Left cardiac atrium (tissue), 4 donors: ENCODE measurements around the gene HMGN1. TPM values are rescaled to one million over a fixed set of nuclear protein-coding genes. Genes with fewer than 3 reads are reported as not detected.
A peak's percentile ranks its signal among the peaks of the same experiment; 100 is the strongest.

Source experiments
- ATAC-seq, 2 donors: fragments of 200-7000 bp; cut with Tn5 transposase; one replicate each; pipeline ENCODE4 v1.9.1; 2020; ENCODE audit warnings: mild to moderate bottlenecking in 2 of 2, moderate library complexity in 2 of 2
- DNase-seq: peaks from one replicate; pipeline ENCODE4 v3.0.0-alpha.2; 2020
- intact Hi-C, 2 donors: fragments of 100-400 bp; cut with DNase I; formaldehyde crosslinking; loops; one replicate each; pipeline versions ENCODE4 v1.14.1 to v1.15.1; 2022 to 2023
- total RNA-seq, 2 donors: library from RNA; stranded (reverse); fragmentation: NEBNext Ultra II Directional; extraction: Animal tissue kit (Norgen Biotek cat#: 25700); gene quantifications; one replicate each; pipeline ENCODE4 v1.2.1, GENCODE V29; 2021
- donor health status: DM: no; HTN: yes; CAD: no.
- donor health status: DM: no; HTN: yes; CAD: no; lungs with severe emphysema.
- donor health status: DM: yes; HTN: yes; CAD: no.
- donor health status: Dilated cardiomyopathy.

HMGN1 gene
- total RNA-seq, 2 donors from 2014 or later: 73.2 to 78.2 TPM

- ATAC-seq (no peak), DNase-seq (no peak)
- intact Hi-C loops: loop anchor here (10.0 kb wide), 2 partner anchors 68 to 128 kb away; partner anchors contain the start of gene LCA5L (in 1 of the 2)
Observed at GRCh38 chr21:39316729-39317128, 32.2 kb downstream of the HMGN1 start.

GRCh38 chr21:39315603-39316445 lies 33.1 kb downstream of the HMGN1 start:
- DNase-seq (no peak), ATAC-seq (no peak)
- intact Hi-C loops: loop anchor here (10.0 kb wide), 2 partner anchors 69 to 129 kb away; partner anchors contain the start of gene LCA5L (in 1 of the 2)

GRCh38 chr21:39314143-39315027 lies 34.5 kb downstream of the HMGN1 start:
- DNase-seq (peak; percentile 61), ATAC-seq (peak; percentile 31 to 34)
- intact Hi-C loops: loop anchor here (5.0 to 10.0 kb wide), 3 partner anchors 33 to 130 kb away; partner anchors contain the start of genes HMGN1 (in 1 of the 2) and LCA5L (in 1 of the 2)

- peak; percentile 84 for ATAC-seq
- peak; percentile 89 for DNase-seq
- intact Hi-C loops: loop anchor here (2.0 to 10.0 kb wide), 4 partner anchors 34 to 131 kb away; partner anchors contain the start of genes HMGN1 (in 1 of the 2) and LCA5L (in 1 of the 2)
Observed at GRCh38 chr21:39313571-39314142, 35.2 kb downstream of the HMGN1 start, which contains the start of gene BRWD1. Gene BRWD1 (minus strand): TSS chr21:39313632. CDS start chr21:39313491, 141 bp downstream.

- DNase-seq (peak; percentile 42), ATAC-seq (peak; percentile 6 to 14)
- intact Hi-C loops: loop anchor here (2.0 to 10.0 kb wide), 4 partner anchors 34 to 132 kb away; partner anchors contain the start of genes HMGN1 (in 1 of the 2) and LCA5L (in 1 of the 2)
Observed at GRCh38 chr21:39313042-39313570, 35.8 kb downstream of the HMGN1 start.

DNA sequence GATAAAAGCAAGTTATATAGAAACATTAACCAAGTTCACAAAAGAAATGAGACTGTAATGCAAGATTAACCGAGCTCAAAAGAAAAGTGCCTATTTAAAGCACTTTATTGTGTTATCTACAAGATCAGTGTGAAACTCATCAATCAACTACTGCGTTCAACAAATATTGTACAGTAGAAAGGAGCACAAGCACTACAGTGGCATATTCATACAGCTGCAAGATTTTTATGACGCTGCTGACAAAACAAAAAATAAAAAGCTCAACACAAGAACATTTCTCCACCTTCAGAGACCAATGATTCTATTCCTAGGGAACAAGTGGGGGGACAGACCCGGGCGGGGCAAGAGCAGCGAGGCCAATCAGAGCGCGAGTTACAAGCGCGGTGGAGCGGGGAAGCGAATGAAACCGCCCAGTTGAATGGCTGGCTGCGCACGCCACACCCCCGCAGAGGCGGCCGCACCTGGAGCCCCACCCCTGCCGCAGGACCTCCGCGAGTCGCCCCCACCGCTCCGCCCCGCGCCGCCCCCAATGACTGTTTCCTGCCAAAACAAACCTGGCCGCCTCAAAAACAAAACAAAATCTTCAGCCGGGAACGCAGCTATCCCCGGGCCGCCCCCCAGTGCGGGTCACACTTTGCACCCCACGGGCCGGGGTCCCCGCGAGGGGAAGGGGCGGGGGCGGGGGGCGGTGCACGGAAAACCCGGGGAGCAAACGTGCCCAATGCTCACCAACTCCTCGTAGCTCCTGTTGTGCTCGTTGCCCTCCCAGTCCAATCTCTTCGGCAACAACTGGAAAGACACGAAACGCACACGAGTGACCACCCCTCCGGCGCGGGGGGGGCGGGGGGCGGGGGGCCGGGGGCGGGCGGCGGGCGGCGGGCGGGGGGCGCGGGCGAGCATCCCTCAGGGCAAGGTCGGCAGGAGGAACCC lies 36.5 kb downstream of the HMGN1 start:
- intact Hi-C loops: loop anchor here (2.0 to 10.0 kb wide), 4 partner anchors 35 to 132 kb away; partner anchors contain the start of genes HMGN1 (in 1 of the 2) and LCA5L (in 1 of the 2)
- DNase-seq (peak; percentile 94), ATAC-seq (peak; percentile 87 to 90)

DNA sequence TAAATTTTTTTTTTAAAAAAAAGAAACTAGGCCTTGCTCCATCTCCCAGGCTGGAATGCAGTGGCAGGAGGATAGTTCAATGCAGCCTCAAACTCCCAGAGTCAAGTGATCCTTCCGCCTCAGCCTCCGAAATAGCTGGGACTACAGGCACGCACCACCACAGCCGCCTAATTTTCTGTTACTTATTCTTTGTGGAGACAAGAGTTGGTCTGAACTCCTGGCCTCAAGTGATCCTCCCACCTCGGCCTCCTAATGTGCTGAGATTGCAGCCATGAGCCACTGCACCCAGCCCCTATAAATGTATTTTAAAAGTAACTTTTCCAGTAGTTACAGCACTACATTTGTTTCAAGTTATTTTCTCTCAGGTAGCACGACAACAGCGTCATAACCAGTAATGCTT lies 37.7 kb downstream of the HMGN1 start:
- DNase-seq (no peak), ATAC-seq (no peak)
- intact Hi-C loops: loop anchor here (5.0 to 10.0 kb wide), 3 partner anchors 36 to 134 kb away; partner anchors contain the start of genes HMGN1 (in 1 of the 2) and LCA5L (in 1 of the 2)

- DNase-seq (no peak), ATAC-seq (no peak)
- intact Hi-C loops: no loop called here
Observed at GRCh38 chr21:39307466-39307865, 41.4 kb downstream of the HMGN1 start.

DNA sequence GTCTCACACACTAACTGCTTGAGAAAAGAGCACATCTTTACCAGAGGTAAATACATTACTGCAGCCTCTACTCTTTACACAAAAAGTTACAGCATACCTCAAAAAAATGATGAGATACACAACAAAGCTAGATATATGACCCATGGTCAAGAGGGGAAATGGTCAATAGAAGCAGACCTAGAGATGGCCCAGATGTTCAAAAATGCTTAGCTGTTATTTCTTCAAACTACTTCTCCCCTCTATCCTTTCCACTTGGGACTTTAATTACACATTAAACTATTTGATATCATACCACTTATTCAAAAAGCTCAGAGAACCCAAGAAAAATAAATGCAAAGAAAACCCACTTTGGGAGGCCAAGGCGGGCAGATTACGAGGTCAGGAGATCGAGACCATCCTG lies 48.3 kb downstream of the HMGN1 start:
- DNase-seq (no peak), ATAC-seq (no peak)
- intact Hi-C loops: no loop called here

DNA sequence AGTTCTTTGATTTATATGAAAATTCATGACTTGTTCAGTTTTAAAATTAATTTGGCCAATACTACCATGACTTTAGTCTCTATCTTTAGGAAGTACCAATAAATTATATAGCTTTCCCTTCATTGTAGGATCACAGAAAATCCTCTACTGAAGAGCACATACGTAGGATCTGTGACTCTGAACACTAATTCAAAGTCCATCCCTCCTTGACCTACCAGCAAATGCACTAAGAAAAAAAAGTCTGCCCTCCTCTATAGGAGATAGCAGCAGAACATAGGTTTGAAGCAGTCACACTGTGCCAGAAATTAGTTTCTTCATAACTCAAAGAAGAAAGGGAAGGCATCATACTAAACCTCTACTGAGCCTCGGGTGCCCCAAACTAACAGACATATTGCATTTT lies 52.0 kb downstream of the HMGN1 start:
- DNase-seq (no peak), ATAC-seq (no peak)
- intact Hi-C loops: no loop called here

Other genes starting within 250 kb of the HMGN1 start
- gene PSMG1, start 165.6 kb downstream of the HMGN1 start, total RNA-seq: 10 to 100 TPM; 21.3 to 30.6 TPM
- gene BRWD1, start 35.5 kb downstream of the HMGN1 start, total RNA-seq: 10 to 100 TPM; 24.5 to 32.0 TPM
- gene LCA5L, start 96.7 kb upstream of the HMGN1 start, total RNA-seq: under 1 TPM; 0.82 to 0.84 TPM
- 10 to 100 TPM; 62.3 to 66.6 TPM for gene SH3BGR, start 102.9 kb upstream of the HMGN1 start, total RNA-seq